K562 (cell line): ENCODE results near the gene GLCCI1. TPM values are rescaled to one million over a fixed set of nuclear protein-coding genes. Genes with fewer than 3 reads are reported as not detected.

Experiments used
- ATAC-seq: fragments of 200-7000 bp; cut with Tn5 transposase; 3 replicates; pipeline ENCODE4 v1.9.1; 2020; ENCODE audit warnings: moderate library complexity
- BruUV-seq: library from RNA; stranded (reverse); fragments of 400-500 nt; replicated peaks from 2 replicates; lab custom pipeline; 2021; lab: Mats Ljungman, UMichigan
- CTCF ChIA-PET: fragments of 300-600 bp; formaldehyde crosslinking; extraction: SDS; loops from one replicate; lab custom pipeline; 2021; ENCODE audit warnings: low intra/inter-chr PET ratio; lab: Yijun Ruan, JAX
- POLR2A ChIA-PET: fragments of 300-600, 350-650 bp; sonication (Branson Sonifier 250); formaldehyde crosslinking; extraction: SDS; loops from one replicate; lab custom pipeline; 2021; ENCODE audit warnings: antibody characterized with exemption, inconsistent platforms; lab: Yijun Ruan, JAX
- DNase-seq, 4 experiments: peaks; one replicate each; pipeline versions ENCODE4 v3.0.0 to v3.0.0-alpha.2; 2011 to 2018; ENCODE audit warnings: low spot score in 3 of 4, mixed read lengths in 3 of 4; ENCODE audit errors: extremely low read depth in 1 of 4
- FAIRE-seq: peaks from 2 replicates; lab custom pipeline; 2011; peaks lifted over from hg19 to GRCh38; lab: Jason Lieb, UNC
- H2AFZ ChIP-seq: 2 replicates; pipeline ENCODE4 v1.6.0; 2011; ENCODE audit warnings: low read depth, low read length, control low read depth, inconsistent platforms
- H3K27ac ChIP-seq: fragments of 200-600 bp; 3 replicates; pipeline ENCODE4 v1.8.0; 2011; ENCODE audit warnings: low read depth, mild to moderate bottlenecking, control low read depth, inconsistent platforms, low read length, moderate library complexity, mixed read lengths; ENCODE audit errors: extremely low read depth
- H3K27me3 ChIP-seq, 2 experiments: fragments of 300-600 bp in 1 of 2; 2 replicates in 1 of 2; 3 replicates in 1 of 2; pipeline versions ENCODE4 v1.6.0 to v1.8.0; 2011; ENCODE audit warnings: inconsistent platforms in 2 of 2, low read length in 2 of 2, mild to moderate bottlenecking in 1 of 2, mixed read lengths in 1 of 2, moderate library complexity in 1 of 2; ENCODE audit not compliant: control insufficient read depth in 2 of 2, insufficient read depth in 2 of 2
- H3K36me3 ChIP-seq: fragments of 300-600 bp; 3 replicates; pipeline ENCODE4 v1.8.0; 2011; ENCODE audit warnings: mild to moderate bottlenecking, low read length, inconsistent platforms; ENCODE audit not compliant: control insufficient read depth, insufficient read depth
- H3K4me1 ChIP-seq, 2 experiments: fragments of 200-600 bp in 1 of 2; replicated peaks in 1 of 2; 2 replicates in 1 of 2; 3 replicates in 1 of 2; pipeline versions ENCODE4 v1.5.1 to v1.8.0; 2011; ENCODE audit warnings: inconsistent platforms in 2 of 2, low read length in 2 of 2, mild to moderate bottlenecking in 1 of 2, mixed read lengths in 1 of 2, moderate library complexity in 1 of 2; ENCODE audit not compliant: control insufficient read depth in 2 of 2, insufficient read depth in 2 of 2
- H3K4me2 ChIP-seq: 2 replicates; pipeline ENCODE4 v1.6.1; 2011; ENCODE audit warnings: low read length, control low read depth, inconsistent platforms, mixed read lengths; ENCODE audit not compliant: insufficient read depth
- H3K4me3 ChIP-seq: fragments of 200-600 bp; sonication (generic), shearing (Covaris generic); 2 replicates; pipeline ENCODE4 v1.5.1; 2016; ENCODE audit warnings: control low read depth, inconsistent platforms
- H3K79me2 ChIP-seq: fragments of 200-600 bp; 3 replicates; pipeline ENCODE4 v1.8.0; 2011; ENCODE audit warnings: low read length, inconsistent platforms; ENCODE audit not compliant: control insufficient read depth, insufficient read depth
- H3K9ac ChIP-seq, 2 experiments: 2 replicates each; pipeline versions ENCODE4 v1.6.0 to v1.6.1; 2011; ENCODE audit warnings: low read depth in 2 of 2, low read length in 2 of 2, control low read depth in 1 of 2, inconsistent platforms in 1 of 2, mild to moderate bottlenecking in 1 of 2, mixed read lengths in 1 of 2; ENCODE audit not compliant: insufficient read depth in 1 of 2
- H3K9me1 ChIP-seq: one replicate; pipeline ENCODE4 v1.6.0; 2011; ENCODE audit warnings: inconsistent platforms, mild to moderate bottlenecking, low read length, moderate library complexity; ENCODE audit not compliant: control insufficient read depth, insufficient read depth
- H3K9me3 ChIP-seq: replicated peaks from 2 replicates; pipeline ENCODE4 v1.5.1; 2011; ENCODE audit warnings: low read depth, low read length, inconsistent platforms; ENCODE audit not compliant: control insufficient read depth, insufficient read depth
- H4K20me1 ChIP-seq: replicated peaks from 2 replicates; pipeline ENCODE4 v1.6.1; 2011; ENCODE audit warnings: low read length, inconsistent platforms, mixed read lengths; ENCODE audit not compliant: control insufficient read depth, insufficient read depth
- DPF2 ChIP-seq: fragments of 450-650 bp; IDR thresholded peaks from 2 replicates; pipeline ENCODE4 v1.6.1; 2016
- MAFG ChIP-seq: fragments of 450-650 bp; conservative IDR thresholded peaks from 2 replicates; pipeline ENCODE4 v1.6.1; 2016; ENCODE audit warnings: missing genetic modification characterization, missing compliant biosample characterization
- MCM7 ChIP-seq, 2 experiments: fragments of 450-650 bp; IDR thresholded peaks; 2 replicates each; pipeline ENCODE4 v1.6.1; 2016 to 2018
- SMAD1 ChIP-seq: fragments of 150-350 bp; IDR thresholded peaks from 2 replicates; pipeline ENCODE4 v1.6.1; 2014; ENCODE audit warnings: low read length, low read depth; ENCODE audit not compliant: partially characterized antibody
- SMAD3 ChIP-seq: fragments of 450-650 bp; formaldehyde crosslinking; conservative IDR thresholded peaks from 2 replicates; pipeline ENCODE4 v1.4.0; 2020; ENCODE audit warnings: mild to moderate bottlenecking
- SMC3 ChIP-seq: conservative IDR thresholded peaks from 2 replicates; pipeline ENCODE4 v1.6.1; 2011; ENCODE audit warnings: low read depth, low read length, improper control_type of control experiment; ENCODE audit not compliant: insufficient read depth
- SP1 ChIP-seq: sonication (generic); formaldehyde crosslinking; IDR thresholded peaks from 2 replicates; pipeline ENCODE4 v1.8.1; 2022; ENCODE audit warnings: mild to moderate bottlenecking, missing genetic modification reagents
- TSHZ1 ChIP-seq: fragments of 250-450 bp; sonication (Bioruptor Pico); IDR thresholded peaks from 2 replicates; pipeline ENCODE4 v1.4.0; 2020; ENCODE audit warnings: mild to moderate bottlenecking, moderate library complexity
- ZNF431 ChIP-seq: sonication (generic); formaldehyde crosslinking; IDR thresholded peaks from 2 replicates; pipeline ENCODE4 v1.8.0; 2022; ENCODE audit warnings: mild to moderate bottlenecking, missing genetic modification reagents
- WGBS: fragments of 100-300 bp; shearing (Covaris generic); methylation state at CpG from one replicate; pipeline ENCODE4 v1.1.6; 2016; ENCODE audit warnings: low coverage, mixed read lengths; ENCODE audit not compliant: insufficient coverage; ENCODE audit errors: missing lambda C conversion rate; 5-methylcytosine and 5-hydroxymethylcytosine counted together
- in situ Hi-C: fragments of 300-500 bp; cut with MboI; formaldehyde crosslinking; loops from 4 replicates; pipeline ENCODE4 v1.15.0; 2018; ENCODE audit warnings: inconsistent platforms, mixed read lengths
- intact Hi-C: fragments of 100-400 bp; cut with micrococcal nuclease; formaldehyde crosslinking; loops from 2 replicates; pipeline ENCODE4 v1.14.2; 2022
- polyA plus RNA-seq, 8 experiments: library from polyadenylated mRNA; depleted of rRNA in 4 of 8; stranded (reverse) in 5 of 8; unstranded in 3 of 8; fragments of >200 nt; fragmentation: Nextera tagmentation in 2 of 8; fragmentation: Illumina TruSeq in 1 of 8; extraction: Ambion mirVana in 2 of 8; extraction: Trizol in 1 of 8; gene quantifications; 2 replicates each; pipeline versions ENCODE4 v1.2.1 to v1.2.3, GENCODE V29; 2011 to 2014; ENCODE audit warnings: inconsistent platforms in 1 of 8, missing spikeins in 1 of 8
- total RNA-seq, 7 experiments: library from RNA; depleted of rRNA in 6 of 7; stranded (reverse); fragments of >200 nt in 6 of 7; fragmentation: Illumina TruSeq in 2 of 7; extraction: Trizol in 2 of 7; gene quantifications; 2 replicates each; pipeline versions ENCODE4 v1.2.1 to v1.2.3, GENCODE V29; 2011 to 2021; ENCODE audit warnings: low replicate concordance in 1 of 7

Gene GLCCI1
- total and polyA plus RNA-seq, 9 of the 15 experiments (the other 6 are each of a cell fraction or from before 2014, with no cell fraction given): 2.7 to 11.9 (median 7.2) TPM

GRCh38 chr7:8134089-8134733, 165.6 kb downstream of the GLCCI1 start (continued):
- TF ChIP-seq TSHZ1 (no peak), MAFG (tag) (0 out of 2 replicates have a peak, but pooled peaks have one; percentile 41), SMAD1 (no peak), DPF2 (no peak), SMC3 (no peak), SP1 (CRISPR knock-in tag) (no peak)

- no peaks in the 10 kb centered on the region for H4K20me1 ChIP-seq
- H3K4me1 ChIP-seq: peaks cover 5 to 35% of the 10 kb centered on the region in 2 experiments; a peak in 4 of 5 replicates
- no peaks in the 10 kb centered on the region for H3K9me3 ChIP-seq
- in situ Hi-C loops (no loop called here), intact Hi-C loops (no loop called here)
- CTCF ChIA-PET: no interaction called here
- DNase-seq (no peak), ATAC-seq (no peak), FAIRE-seq (no peak)
- POLR2A ChIA-PET: interaction anchor here (1.2 to 1.5 kb wide), 2 partner anchors 8 to 11 kb away, joined by 4 to 5 read pairs; no protein-coding TSS in a partner anchor
- no peak overlapping the region for H3K9ac ChIP-seq
- no peaks in the 10 kb centered on the region for H3K36me3 ChIP-seq
- WGBS: 97% methylated on average over 3 of the region's 3 CpGs
- H3K27me3 ChIP-seq: no peaks in the 10 kb centered on the region
- H3K27ac ChIP-seq: no peak overlapping the region
- no TSS peak for BruUV-seq
- TF ChIP-seq ZNF431 (CRISPR knock-in tag) (no peak), SMAD3 (CRISPR knock-in tag) (no peak), MCM7 (IDR thresholded peaks at IDR 0.05) (no peak)
- no peak overlapping the region for H3K4me2 ChIP-seq
- peak overlapping the region; percentile 1; the same call in 1 of the 2 replicates for H2AFZ ChIP-seq
- no peaks in the 10 kb centered on the region for H3K79me2 ChIP-seq
- no peak overlapping the region for H3K4me3 ChIP-seq
- no peaks in the 10 kb centered on the region for H3K9me1 ChIP-seq
These were observed 166.8 kb downstream of the GLCCI1 start for GRCh38 chr7:8135417-8135816.
